Measurements from ENCODE around the gene FAXC. TPM values are rescaled to one million over a fixed set of nuclear protein-coding genes. Genes with fewer than 3 reads are reported as not detected.

Gene FAXC
- total RNA-seq, 1 experiment from 2014 or later, result not detected

DNA sequence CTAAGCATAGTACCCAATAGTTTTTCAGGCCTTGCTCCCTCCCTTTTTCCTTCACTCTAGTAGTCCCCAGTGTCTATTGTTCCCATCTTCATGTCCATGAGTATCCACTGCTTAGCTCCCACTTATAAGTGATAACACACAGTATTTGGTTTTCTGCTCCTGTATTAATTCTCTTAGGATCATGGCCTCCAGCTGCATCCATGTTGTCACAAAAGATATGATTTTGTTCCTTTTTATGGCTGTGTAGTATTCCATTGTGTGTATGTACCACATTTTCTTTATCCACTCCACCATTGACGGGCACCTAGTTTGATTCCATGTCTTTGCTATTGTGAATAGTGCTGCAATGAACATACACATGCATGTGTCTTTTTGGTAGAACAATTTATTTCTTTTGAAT is 102.9 kb downstream of the FAXC start:
- Histone ChIP-seq H4K20me1 (ENCODE audit: insufficient read depth, low read depth, low read length) (no peaks in the 10 kb centered on the region), H3K79me2 (ENCODE audit: low read length) (no peaks in the 10 kb centered on the region), H3K9me2 (replicated peaks; ENCODE audit: insufficient read depth, low read length) (no peaks in the 10 kb centered on the region), H2AFZ (ENCODE audit: low read length) (no peak overlapping the region), H3K9ac (ENCODE audit: low read length) (no peak overlapping the region), H3K4me1 (ENCODE audit: low read length) (no peaks in the 10 kb centered on the region), H3K4me3 (ENCODE audit: low read length) (no peak overlapping the region), H3K27ac (ENCODE audit: low read length) (no peak overlapping the region), H3K9me3 (ENCODE audit: low read length) (no peaks in the 10 kb centered on the region), H3K36me3 (ENCODE audit: insufficient read depth, low read length) (no peaks in the 10 kb centered on the region), H3K27me3 (ENCODE audit: low read length) (no peaks in the 10 kb centered on the region), H3K4me2 (ENCODE audit: low read depth, low read length, poor library complexity, severe bottlenecking) (no peak overlapping the region)
- DNase-seq, result no peak

DNA sequence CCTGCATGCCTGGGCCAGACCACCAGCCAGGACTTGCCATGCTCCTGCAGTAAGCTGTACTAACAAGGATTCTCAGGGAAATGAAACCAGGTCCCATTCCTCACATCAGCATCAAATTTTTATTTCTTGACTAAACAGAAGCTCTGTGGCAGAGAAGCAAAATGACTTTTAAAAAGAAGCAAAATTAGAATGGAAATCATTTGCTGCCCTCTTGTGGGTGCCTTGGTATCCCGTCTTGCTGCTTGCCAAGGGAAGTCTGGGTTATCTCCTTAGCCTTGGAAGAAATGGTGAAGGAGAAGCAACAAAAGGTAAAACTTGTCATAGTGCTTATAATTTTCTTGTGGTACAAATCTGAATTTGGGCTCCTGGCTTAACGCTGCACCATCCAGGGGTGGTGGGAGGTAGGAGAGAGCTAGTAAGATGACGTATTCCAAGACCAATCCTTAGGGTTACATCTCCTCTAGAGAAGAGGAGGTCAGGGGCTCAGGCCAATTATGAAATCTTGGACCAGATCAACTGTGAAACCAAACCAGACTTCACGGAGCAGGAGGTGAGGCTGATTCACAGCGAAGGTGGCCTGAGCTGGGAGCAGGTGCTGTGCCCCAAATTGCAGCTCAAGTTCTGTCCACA is 107.5 kb downstream of the FAXC start:
- Histone ChIP-seq H3K27ac (ENCODE audit: low read length) (no peak overlapping the region), H3K9me2 (replicated peaks; ENCODE audit: insufficient read depth, low read length) (no peaks in the 10 kb centered on the region), H3K4me3 (ENCODE audit: low read length) (no peak overlapping the region), H4K20me1 (ENCODE audit: insufficient read depth, low read depth, low read length) (no peaks in the 10 kb centered on the region), H3K36me3 (ENCODE audit: insufficient read depth, low read length) (no peaks in the 10 kb centered on the region), H3K4me1 (ENCODE audit: low read length) (no peaks in the 10 kb centered on the region), H3K9ac (ENCODE audit: low read length) (no peak overlapping the region), H3K27me3 (ENCODE audit: low read length) (no peaks in the 10 kb centered on the region), H3K79me2 (ENCODE audit: low read length) (no peaks in the 10 kb centered on the region), H3K9me3 (ENCODE audit: low read length) (no peaks in the 10 kb centered on the region), H3K4me2 (ENCODE audit: low read depth, low read length, poor library complexity, severe bottlenecking) (no peak overlapping the region), H2AFZ (ENCODE audit: low read length) (no peak overlapping the region)
- DNase-seq, result peak; percentile 66

DNA sequence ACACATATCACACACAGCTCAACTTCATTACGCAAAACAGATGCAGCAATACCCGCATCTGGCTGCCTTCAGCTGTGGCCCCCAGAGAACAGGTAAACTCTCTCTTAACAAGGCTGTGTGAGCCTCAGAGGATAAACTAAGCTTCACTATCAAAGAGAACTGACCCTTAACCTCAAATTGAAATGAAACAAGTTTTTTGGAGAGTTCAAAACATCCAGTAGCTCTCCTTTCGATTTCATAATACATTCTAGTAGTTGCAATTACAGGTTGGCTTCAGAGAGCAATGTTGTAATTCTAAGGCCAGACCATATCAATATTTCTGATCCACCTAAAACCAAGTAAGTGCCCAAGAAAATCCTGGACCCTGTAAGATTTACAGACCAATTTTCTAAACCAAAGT is 113.5 kb downstream of the FAXC start:
- no peak overlapping the region for H3K27ac ChIP-seq (ENCODE audit: low read length)
- DNase-seq, result no peak
- no peaks in the 10 kb centered on the region for H3K36me3 ChIP-seq (ENCODE audit: insufficient read depth, low read length)
- no peak overlapping the region for H3K4me2 ChIP-seq (ENCODE audit: low read depth, low read length, poor library complexity, severe bottlenecking)
- no peaks in the 10 kb centered on the region for H3K9me3 ChIP-seq (ENCODE audit: low read length)
- no peaks in the 10 kb centered on the region for H3K79me2 ChIP-seq (ENCODE audit: low read length)
- H2AFZ ChIP-seq (ENCODE audit: low read length), result no peak overlapping the region
- no peaks in the 10 kb centered on the region for H3K9me2 ChIP-seq (replicated peaks; ENCODE audit: insufficient read depth, low read length)
- H3K27me3 ChIP-seq (ENCODE audit: low read length), result no peaks in the 10 kb centered on the region
- no peaks in the 10 kb centered on the region for H3K4me1 ChIP-seq (ENCODE audit: low read length)
- H3K4me3 ChIP-seq (ENCODE audit: low read length), result no peak overlapping the region
- H4K20me1 ChIP-seq (ENCODE audit: insufficient read depth, low read depth, low read length), result no peaks in the 10 kb centered on the region
- no peak overlapping the region for H3K9ac ChIP-seq (ENCODE audit: low read length)

DNA sequence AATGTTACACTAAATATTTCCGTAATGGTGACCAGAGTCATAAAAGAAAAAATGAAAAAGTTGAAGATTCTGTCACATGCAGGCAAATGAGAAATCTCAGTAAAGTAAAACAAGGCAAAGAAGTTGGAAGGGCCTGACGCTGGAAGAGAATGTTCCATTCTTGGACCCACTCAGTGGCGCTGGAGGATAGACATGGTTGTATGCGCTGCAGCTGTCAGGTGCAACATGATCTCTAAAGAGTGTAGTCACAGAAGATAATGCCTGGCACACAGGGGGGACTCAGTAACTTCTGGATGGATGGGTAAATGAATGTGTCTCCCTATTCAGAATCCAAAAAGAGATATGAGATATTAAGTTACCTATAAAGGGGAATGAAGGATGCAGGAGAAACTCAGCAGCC is 116.3 kb downstream of the FAXC start:
- Histone ChIP-seq H3K4me3 (ENCODE audit: low read length) (no peak overlapping the region), H2AFZ (ENCODE audit: low read length) (no peak overlapping the region), H3K27me3 (ENCODE audit: low read length) (no peaks in the 10 kb centered on the region), H3K79me2 (ENCODE audit: low read length) (no peaks in the 10 kb centered on the region), H3K9ac (ENCODE audit: low read length) (no peak overlapping the region), H3K9me3 (ENCODE audit: low read length) (no peaks in the 10 kb centered on the region), H3K4me1 (ENCODE audit: low read length) (no peaks in the 10 kb centered on the region), H3K27ac (ENCODE audit: low read length) (no peak overlapping the region), H4K20me1 (ENCODE audit: insufficient read depth, low read depth, low read length) (no peaks in the 10 kb centered on the region), H3K36me3 (ENCODE audit: insufficient read depth, low read length) (no peaks in the 10 kb centered on the region), H3K4me2 (ENCODE audit: low read depth, low read length, poor library complexity, severe bottlenecking) (no peak overlapping the region), H3K9me2 (replicated peaks; ENCODE audit: insufficient read depth, low read length) (no peaks in the 10 kb centered on the region)
- no peak for DNase-seq

DNA sequence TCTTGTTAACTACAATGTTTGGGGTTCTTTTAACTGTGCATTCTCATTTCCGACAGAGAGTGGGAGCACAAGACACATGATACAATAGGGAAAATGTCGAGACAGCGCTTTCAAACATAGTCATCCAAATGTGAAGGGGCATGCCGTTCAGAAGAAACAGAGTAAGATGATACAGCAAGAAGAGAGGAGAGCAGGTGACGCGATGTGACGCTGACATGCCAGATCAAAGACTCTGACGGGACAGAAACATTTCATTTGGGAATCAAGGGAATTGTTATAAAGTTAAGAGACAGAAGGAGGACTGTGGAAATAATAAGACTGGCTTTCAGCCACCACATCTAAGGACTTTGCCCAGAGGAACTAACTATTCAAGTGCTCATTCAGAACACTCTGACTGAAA is 117.4 kb downstream of the FAXC start:
- no peak overlapping the region for H2AFZ ChIP-seq (ENCODE audit: low read length)
- H4K20me1 ChIP-seq (ENCODE audit: insufficient read depth, low read depth, low read length), result no peaks in the 10 kb centered on the region
- H3K9ac ChIP-seq (ENCODE audit: low read length), result no peak overlapping the region
- H3K4me1 ChIP-seq (ENCODE audit: low read length), result no peaks in the 10 kb centered on the region
- DNase-seq, result no peak
- no peaks in the 10 kb centered on the region for H3K79me2 ChIP-seq (ENCODE audit: low read length)
- H3K27me3 ChIP-seq (ENCODE audit: low read length), result no peaks in the 10 kb centered on the region
- H3K4me3 ChIP-seq (ENCODE audit: low read length), result no peak overlapping the region
- H3K27ac ChIP-seq (ENCODE audit: low read length), result no peak overlapping the region
- no peaks in the 10 kb centered on the region for H3K36me3 ChIP-seq (ENCODE audit: insufficient read depth, low read length)
- no peaks in the 10 kb centered on the region for H3K9me3 ChIP-seq (ENCODE audit: low read length)
- no peaks in the 10 kb centered on the region for H3K9me2 ChIP-seq (replicated peaks; ENCODE audit: insufficient read depth, low read length)
- no peak overlapping the region for H3K4me2 ChIP-seq (ENCODE audit: low read depth, low read length, poor library complexity, severe bottlenecking)

DNA sequence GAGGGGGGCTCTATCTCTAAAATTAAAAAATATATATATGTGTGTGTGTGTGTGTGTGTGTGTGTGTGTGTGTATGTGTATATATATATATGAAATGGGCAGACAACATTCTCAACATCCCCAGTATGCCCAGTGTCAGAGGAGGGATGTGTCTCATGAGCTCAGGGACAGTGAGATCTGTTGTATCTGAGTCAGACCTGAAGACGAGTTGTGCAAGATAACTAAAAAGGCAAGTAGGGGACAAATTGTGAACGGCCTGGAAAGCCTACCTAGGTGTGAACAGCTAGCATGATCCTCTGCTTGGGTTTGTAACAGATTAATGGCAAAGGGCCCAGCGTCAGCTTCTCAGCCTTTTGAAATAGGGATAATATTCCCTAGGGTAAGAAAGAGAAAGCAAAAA is 124.3 kb downstream of the FAXC start:
- Histone ChIP-seq H3K9me3 (ENCODE audit: low read length) (no peaks in the 10 kb centered on the region), H3K36me3 (ENCODE audit: insufficient read depth, low read length) (no peaks in the 10 kb centered on the region), H3K4me2 (ENCODE audit: low read depth, low read length, poor library complexity, severe bottlenecking) (no peak overlapping the region), H3K27ac (ENCODE audit: low read length) (no peak overlapping the region), H3K4me3 (ENCODE audit: low read length) (no peak overlapping the region), H2AFZ (ENCODE audit: low read length) (no peak overlapping the region), H3K27me3 (ENCODE audit: low read length) (no peaks in the 10 kb centered on the region), H3K9me2 (replicated peaks; ENCODE audit: insufficient read depth, low read length) (no peaks in the 10 kb centered on the region), H3K79me2 (ENCODE audit: low read length) (no peaks in the 10 kb centered on the region), H4K20me1 (ENCODE audit: insufficient read depth, low read depth, low read length) (no peaks in the 10 kb centered on the region), H3K9ac (ENCODE audit: low read length) (no peak overlapping the region), H3K4me1 (ENCODE audit: low read length) (no peaks in the 10 kb centered on the region)
- DNase-seq, result no peak

Other genes with a start within 250 kb of the FAXC start
- gene COQ3, start 44.5 kb upstream of the FAXC start, total RNA-seq (2014; rRNA removed; shearing (Covaris generic); ENCODE audit: low replicate concordance), result 13.1 and 14.4 TPM in 2 replicates
- 147 and 288 TPM in 2 replicates for gene PNISR, start 75.6 kb upstream of the FAXC start, total RNA-seq (2014; rRNA removed; shearing (Covaris generic); ENCODE audit: low replicate concordance)
- 31.8 and 53.3 TPM in 2 replicates for gene USP45, start 165.7 kb upstream of the FAXC start, total RNA-seq (2014; rRNA removed; shearing (Covaris generic); ENCODE audit: low replicate concordance)
- 65.0 and 104 TPM in 2 replicates for gene CCNC, start 219.0 kb upstream of the FAXC start, total RNA-seq (2014; rRNA removed; shearing (Covaris generic); ENCODE audit: low replicate concordance)

Data from Karpas-422 (cell line).